Calu3 (cell line): ENCODE data around the gene GBP4. TPM values are rescaled to one million over a fixed set of nuclear protein-coding genes. Genes with fewer than 3 reads are reported as not detected.

Experiments
- BruUV-seq: library from RNA; stranded (reverse); fragments of 400-500 nt; replicated peaks from 2 replicates; lab custom pipeline; 2021; lab: Mats Ljungman, UMichigan
- CTCF ChIA-PET: fragments of 300-600 bp; sonication (Branson Sonifier 250); formaldehyde crosslinking; loops from one replicate; lab custom pipeline; 2022; ENCODE audit warnings: antibody characterized with exemption; lab: Charles Lee
- DNase-seq: peaks from one replicate; pipeline ENCODE4 v3.0.0; 2022
- H3K27ac Mint-ChIP-seq: one replicate; pipeline ENCODE4 v1.8.0; 2022; ENCODE audit warnings: mixed read lengths; ENCODE audit not compliant: unreplicated experiment
- H3K27me3 Mint-ChIP-seq: one replicate; pipeline ENCODE4 v1.8.0; 2022; ENCODE audit warnings: mixed read lengths; ENCODE audit not compliant: unreplicated experiment
- H3K36me3 Mint-ChIP-seq: one replicate; pipeline ENCODE4 v1.8.0; 2022; ENCODE audit warnings: mild to moderate bottlenecking, moderate library complexity, mixed read lengths; ENCODE audit not compliant: insufficient read depth, unreplicated experiment
- H3K4me1 Mint-ChIP-seq: one replicate; pipeline ENCODE4 v1.8.0; 2022; ENCODE audit warnings: mild to moderate bottlenecking, low read depth, mixed read lengths; ENCODE audit not compliant: unreplicated experiment
- H3K4me3 Mint-ChIP-seq: one replicate; pipeline ENCODE4 v1.8.0; 2022; ENCODE audit warnings: mild to moderate bottlenecking, low read depth, moderate library complexity, mixed read lengths; ENCODE audit not compliant: unreplicated experiment
- H3K9me3 Mint-ChIP-seq: one replicate; pipeline ENCODE4 v1.8.0; 2022; ENCODE audit warnings: low read depth, mixed read lengths; ENCODE audit not compliant: unreplicated experiment
- CTCF ChIP-seq: fragments of 200-600 bp; IDR thresholded peaks from one replicate; pipeline ENCODE4 v1.8.0; 2022; ENCODE audit warnings: antibody characterized with exemption; ENCODE audit not compliant: unreplicated experiment
- intact Hi-C: fragments of 100-400 bp; cut with micrococcal nuclease; formaldehyde crosslinking; loops from one replicate; pipeline ENCODE4 v1.10.0; 2022; ENCODE audit not compliant: unreplicated experiment
- total RNA-seq: library from RNA; stranded (reverse); gene quantifications from 2 replicates; pipeline ENCODE4 v1.2.3, GENCODE V29; 2022

The GBP4 gene
- total RNA-seq, 1 experiment from 2014 or later, result 10.3 TPM

- Mint-ChIP-seq H3K27ac (no peak overlapping the region), H3K27me3 (no peaks in the 10 kb centered on the region), H3K4me1 (no peaks in the 10 kb centered on the region), H3K9me3 (no peaks in the 10 kb centered on the region), H3K36me3 (no peaks in the 10 kb centered on the region), H3K4me3 (no peak overlapping the region)
- intact Hi-C loops, result no loop called here
- BruUV-seq, result no TSS peak
- no peak for TF ChIP-seq CTCF
- CTCF ChIA-PET, result no interaction called here
- no peak for DNase-seq
These were observed 32.0 kb downstream of the GBP4 start for GRCh38 chr1:89166705-89167104.

- Mint-ChIP-seq H3K27me3 (no peaks in the 10 kb centered on the region), H3K9me3 (no peaks in the 10 kb centered on the region), H3K4me1 (no peaks in the 10 kb centered on the region), H3K36me3 (no peaks in the 10 kb centered on the region), H3K4me3 (no peak overlapping the region), H3K27ac (no peak overlapping the region)
- CTCF ChIA-PET, result no interaction called here
- BruUV-seq, result no TSS peak
- no peak for DNase-seq
- TF ChIP-seq CTCF, result no peak
- intact Hi-C loops, result no loop called here
These were observed 32.9 kb downstream of the GBP4 start for GRCh38 chr1:89165811-89166210.

DNA sequence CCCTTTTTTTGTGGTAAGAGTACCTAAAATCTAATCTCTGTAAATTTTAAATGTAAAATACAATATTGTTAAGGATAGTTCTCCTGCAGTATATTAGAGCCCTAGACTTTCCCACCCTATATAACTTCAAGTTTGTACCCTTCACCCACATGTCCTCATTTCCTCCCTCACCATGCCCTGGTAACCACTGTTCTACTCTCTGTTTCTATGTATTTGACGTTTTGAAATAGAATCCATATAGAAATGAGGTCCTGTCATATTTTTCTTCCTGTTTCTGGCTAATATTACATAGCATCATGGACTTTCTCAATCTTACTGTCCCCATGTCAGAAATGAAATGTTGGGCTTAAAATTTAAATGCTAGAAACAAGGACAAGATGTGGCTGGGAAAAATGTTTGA is 47.7 kb downstream of the GBP4 start:
- BruUV-seq, result no TSS peak
- Mint-ChIP-seq H3K4me1 (no peaks in the 10 kb centered on the region), H3K4me3 (no peak overlapping the region), H3K9me3 (no peaks in the 10 kb centered on the region), H3K27me3 (no peaks in the 10 kb centered on the region), H3K27ac (no peak overlapping the region), H3K36me3 (no peaks in the 10 kb centered on the region)
- intact Hi-C loops, result no loop called here
- CTCF ChIA-PET, result no interaction called here
- DNase-seq, result no peak
- no peak for TF ChIP-seq CTCF

GRCh38 chr1:89149976-89150375 is 48.8 kb downstream of the GBP4 start:
- no TSS peak for BruUV-seq
- no peak for DNase-seq
- CTCF ChIA-PET, result no interaction called here
- no peak overlapping the region for H3K4me3 Mint-ChIP-seq
- no peaks in the 10 kb centered on the region for H3K9me3 Mint-ChIP-seq
- H3K36me3 Mint-ChIP-seq, result no peaks in the 10 kb centered on the region
- H3K27ac Mint-ChIP-seq, result no peak overlapping the region
- H3K4me1 Mint-ChIP-seq, result no peaks in the 10 kb centered on the region
- intact Hi-C loops, result no loop called here
- H3K27me3 Mint-ChIP-seq, result no peaks in the 10 kb centered on the region
- TF ChIP-seq CTCF, result no peak
